Activated CD4-positive, alpha-beta T cell treated with anti-CD3 and anti-CD28 coated beads for 24 hours (primary cell): ENCODE results near the gene GAK.
"Not testable (repeated sequence)": the region's sequence is repeated elsewhere in the genome, so short reads cannot be mapped to it uniquely, and the experiment has no call there.

Experiments
- DNase-seq, 2 donors: peaks; one replicate each; pipeline ENCODE4 v3.0.0-alpha.2; 2020; ENCODE audit warnings: low read depth in 2 of 2

Gene GAK

GRCh38 chr4:952881-953573 is 20.9 kb upstream of the GAK start:
- no peak for DNase-seq

GRCh38 chr4:951594-952468 is 19.7 kb upstream of the GAK start:
- DNase-seq = no peak

- DNase-seq = no peak
Measured at GRCh38 chr4:951186-951585, 19.1 kb upstream of the GAK start.

- no peak for DNase-seq
Measured at GRCh38 chr4:950136-951020, 18.3 kb upstream of the GAK start.

- no peak for DNase-seq
Measured at GRCh38 chr4:949656-950055, 17.5 kb upstream of the GAK start.

- no peak for DNase-seq
Measured at GRCh38 chr4:948936-949300, 16.8 kb upstream of the GAK start.

- DNase-seq = no peak
Measured at GRCh38 chr4:948101-948935, 16.2 kb upstream of the GAK start.

GRCh38 chr4:947491-947971 is 15.4 kb upstream of the GAK start:
- DNase-seq = no peak

GRCh38 chr4:946517-947471 is 14.7 kb upstream of the GAK start:
- DNase-seq = no peak

GRCh38 chr4:946103-946450 is 14.0 kb upstream of the GAK start:
- DNase-seq = no peak

GRCh38 chr4:945274-946102 is 13.4 kb upstream of the GAK start:
- no peak for DNase-seq

GRCh38 chr4:939508-939907 is 7.4 kb upstream of the GAK start:
- DNase-seq = not testable (repeated sequence)

GRCh38 chr4:932713-933070 is 576 bp upstream of the GAK start:
- DNase-seq = no peak

GRCh38 chr4:931194-931959 is 739 bp downstream of the GAK start:
- no peak for DNase-seq

GRCh38 chr4:930827-931193 is 1.3 kb downstream of the GAK start:
- DNase-seq = no peak

- DNase-seq = no peak
Measured at GRCh38 chr4:930028-930551, 2.0 kb downstream of the GAK start.

GRCh38 chr4:929096-929765 is 2.9 kb downstream of the GAK start:
- no peak for DNase-seq

GRCh38 chr4:927566-927965 is 4.5 kb downstream of the GAK start:
- not testable (repeated sequence) for DNase-seq
